Uterus (tissue), 4 donors: ENCODE data around the gene PGM3. TPM values are rescaled to one million over a fixed set of nuclear protein-coding genes. Genes with fewer than 3 reads are reported as not detected.
"Not testable (repeated sequence)": the region's sequence is repeated elsewhere in the genome, so short reads cannot be mapped to it uniquely, and the experiment has no call there.

Source experiments
- DNase-seq, 2 donors: peaks; one replicate each; pipeline ENCODE4 v3.0.0-alpha.2; 2019 to 2020
- H3K27ac ChIP-seq, 2 donors: fragments of 200-600 bp; sonication (generic); 1 replicate in 1 of 2; 2 replicates in 1 of 2; pipeline ENCODE4 v1.5.1; 2016 to 2018
- H3K27me3 ChIP-seq, 2 donors: fragments of 200-600 bp; sonication (generic); one replicate each; pipeline ENCODE4 v1.5.1; 2018 to 2019; ENCODE audit warnings: control low read depth in 1 of 2
- H3K36me3 ChIP-seq, 2 donors: fragments of 200-600 bp; sonication (generic); one replicate each; pipeline ENCODE4 v1.5.1; 2019; ENCODE audit warnings: control low read depth in 1 of 2
- H3K4me1 ChIP-seq, 2 donors: fragments of 200-600 bp; sonication (generic); one replicate each; pipeline ENCODE4 v1.5.1; 2018 to 2019; ENCODE audit warnings: control low read depth in 1 of 2
- H3K4me3 ChIP-seq, 2 donors: fragments of 200-600 bp; sonication (generic); 1 replicate in 1 of 2; 2 replicates in 1 of 2; pipeline ENCODE4 v1.5.1; 2018 to 2019; ENCODE audit warnings: mild to moderate bottlenecking in 1 of 2
- H3K9me3 ChIP-seq, 2 donors: fragments of 200-600 bp; sonication (generic); one replicate each; pipeline ENCODE4 v1.5.1; 2019; ENCODE audit warnings: control low read depth in 1 of 2
- CTCF ChIP-seq, 4 experiments: fragments of 200-600 bp in 2 of 4; fragments of 450-650 bp in 2 of 4; sonication (generic) in 2 of 4; IDR thresholded peaks; one replicate each; pipeline ENCODE4 v1.5.1; 2016 to 2019; ENCODE audit warnings: antibody characterized with exemption in 4 of 4, mild to moderate bottlenecking in 2 of 4, moderate library complexity in 1 of 4
- POLR2A ChIP-seq, 2 donors: fragments of 450-650 bp; IDR thresholded peaks; one replicate each; pipeline ENCODE4 v1.6.1; 2016; ENCODE audit warnings: antibody characterized with exemption in 2 of 2, mild to moderate bottlenecking in 1 of 2, moderate library complexity in 1 of 2
- intact Hi-C: fragments of 100-400 bp; cut with DNase I; formaldehyde crosslinking; loops from one replicate; pipeline ENCODE4 v1.15.1; 2023; ENCODE audit warnings: low total_unique reads
- total RNA-seq, 4 donors: library from RNA; depleted of rRNA in 3 of 4; stranded (reverse); fragments of >200 nt in 3 of 4; gene quantifications; one replicate each; pipeline versions ENCODE4 v1.1.0 to v1.2.4, GENCODE V29; 2014 to 2023
- donor health status: DM: yes; HTN: yes; CAD: no.

Gene PGM3
- total RNA-seq, 4 donors from 2014 or later: 11.8 to 185 (median 60.9) TPM

DNA sequence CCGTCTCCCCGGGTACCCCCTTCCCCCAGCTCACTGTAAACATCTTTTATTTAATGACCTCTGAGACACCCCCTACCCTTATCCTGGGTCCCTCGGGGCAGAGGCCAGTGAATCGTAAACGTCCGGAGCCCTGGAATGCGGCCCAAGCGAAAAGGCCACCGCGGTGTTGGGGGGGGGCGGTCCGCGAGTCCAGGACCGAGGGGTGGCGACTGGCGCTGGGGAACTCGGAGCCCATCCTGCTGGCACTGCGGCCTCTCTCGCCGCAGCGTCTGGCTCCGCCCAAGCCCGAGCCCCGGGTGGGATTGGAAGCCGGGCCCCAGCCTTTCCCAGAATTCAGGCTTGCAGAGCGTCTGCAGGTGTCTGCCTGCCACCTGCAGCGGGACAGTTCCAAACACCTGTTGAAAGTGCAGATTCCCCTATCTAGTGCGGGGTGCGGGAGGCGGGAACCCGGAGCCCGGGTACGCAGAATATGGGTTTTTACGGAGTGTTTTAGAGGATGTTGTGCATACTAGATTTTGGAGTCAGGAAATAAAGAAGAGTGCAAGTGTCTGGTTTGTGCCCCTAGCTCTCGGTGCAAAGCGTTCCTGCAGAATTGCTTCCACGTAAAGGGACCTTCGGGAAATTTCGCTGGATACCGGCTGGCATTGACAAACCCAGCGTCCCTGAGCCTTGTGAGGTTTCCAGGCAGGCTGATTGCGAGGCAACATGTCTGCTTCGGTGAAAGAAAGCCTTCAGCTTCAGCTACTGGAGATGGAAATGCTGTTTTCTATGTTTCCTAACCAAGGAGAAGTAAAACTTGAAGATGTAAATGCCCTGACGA is 892 bp upstream of the PGM3 start:
- H3K27ac ChIP-seq: peak overlapping the region; percentile 76 to 81
- peak; percentile 32 to 44 for DNase-seq
- intact Hi-C loops: no loop called here

GRCh38 chr6:83192456-83192855 is 609 bp downstream of the PGM3 start:
- intact Hi-C loops: no loop called here
- Histone ChIP-seq H3K36me3 (no peaks in the 10 kb centered on the region), H3K9me3 (no peaks in the 10 kb centered on the region), H3K27ac (peak overlapping the region; percentile 76 to 81), H3K27me3 (no peaks in the 10 kb centered on the region), H3K4me3 (peak overlapping the region; percentile 86 to 96), H3K4me1 (peaks cover 0 to 5% of the 10 kb centered on the region in 2 donors)
- DNase-seq: no peak
- TF ChIP-seq CTCF (IDR thresholded peaks at IDR 0.05) (no peak), POLR2A (IDR thresholded peaks at IDR 0.05) (no peak)

More for the DNA sequence above, 892 bp upstream of the PGM3 start:
- H3K4me3 ChIP-seq: peak overlapping the region; percentile 86 to 96
- H3K9me3 ChIP-seq: no peaks in the 10 kb centered on the region
- H3K4me1 ChIP-seq: peaks cover 0 to 5% of the 10 kb centered on the region in 2 donors
- TF ChIP-seq POLR2A (IDR thresholded peaks at IDR 0.05): no peak
- no peak for TF ChIP-seq CTCF (IDR thresholded peaks at IDR 0.05)
- H3K27me3 ChIP-seq: no peaks in the 10 kb centered on the region
- H3K36me3 ChIP-seq: no peaks in the 10 kb centered on the region

- H3K36me3 ChIP-seq, DNase-seq, H3K27me3 ChIP-seq, intact Hi-C loops, H3K4me1 ChIP-seq, H3K27ac ChIP-seq, H3K9me3 ChIP-seq: not testable (repeated sequence)
- peak overlapping the region; percentile 86 to 96 for H3K4me3 ChIP-seq
Measured at GRCh38 chr6:83191974-83192373, 1.1 kb downstream of the PGM3 start.

DNA sequence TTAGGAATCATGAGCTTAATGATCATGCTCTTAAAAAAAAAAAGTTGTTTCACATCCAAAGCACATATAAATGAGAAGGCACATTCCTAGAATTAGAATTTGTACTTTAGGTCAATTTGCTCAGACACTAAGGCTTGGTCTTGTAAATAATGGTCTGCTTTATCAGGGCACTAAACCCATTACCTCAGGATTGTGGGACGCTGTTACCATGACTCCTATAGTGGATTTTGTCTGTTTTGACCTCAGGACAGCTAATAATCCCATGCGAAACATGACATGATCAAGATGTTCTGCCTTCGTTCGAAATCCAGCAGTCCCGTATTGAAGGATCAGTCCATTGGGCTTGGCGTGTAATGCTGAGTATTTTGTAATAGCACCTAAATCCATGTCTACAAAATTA is 2.4 kb downstream of the PGM3 start:
- no peak overlapping the region for H3K4me3 ChIP-seq
- DNase-seq: no peak
- no peaks in the 10 kb centered on the region for H3K27me3 ChIP-seq
- intact Hi-C loops: no loop called here
- no peaks in the 10 kb centered on the region for H3K36me3 ChIP-seq
- peaks cover 0 to 5% of the 10 kb centered on the region in 2 donors for H3K4me1 ChIP-seq
- H3K9me3 ChIP-seq: no peaks in the 10 kb centered on the region
- TF ChIP-seq CTCF (IDR thresholded peaks at IDR 0.05): no peak
- TF ChIP-seq POLR2A (IDR thresholded peaks at IDR 0.05): no peak
- H3K27ac ChIP-seq: no peak overlapping the region

- Histone ChIP-seq H3K36me3 (no peaks in the 10 kb centered on the region), H3K9me3 (no peaks in the 10 kb centered on the region), H3K4me1 (peaks cover 0 to 5% of the 10 kb centered on the region in 2 donors), H3K27ac (no peak overlapping the region), H3K27me3 (no peaks in the 10 kb centered on the region), H3K4me3 (no peak overlapping the region)
- intact Hi-C loops: no loop called here
- no peak for DNase-seq
- TF ChIP-seq POLR2A (IDR thresholded peaks at IDR 0.05): no peak
- no peak for TF ChIP-seq CTCF (IDR thresholded peaks at IDR 0.05)
Measured at GRCh38 chr6:83188501-83188900, 4.6 kb downstream of the PGM3 start.
